Panc1 (cell line): ENCODE data around the gene ZBTB33. TPM values are rescaled to one million over a fixed set of nuclear protein-coding genes. Genes with fewer than 3 reads are reported as not detected.

Experiments used
- ATAC-seq: fragments of 200-7000 bp; cut with Tn5 transposase; 2 replicates; pipeline ENCODE4 v1.9.1; 2020; ENCODE audit warnings: mild to moderate bottlenecking, moderate library complexity
- BruUV-seq: library from RNA; stranded (reverse); fragments of 400-500 nt; replicated peaks from 2 replicates; lab custom pipeline; 2021; lab: Mats Ljungman, UMichigan
- CTCF ChIA-PET: fragments of 300-600 bp; sonication (Branson Sonifier 250); formaldehyde crosslinking; loops from one replicate; lab custom pipeline; 2022; ENCODE audit warnings: antibody characterized with exemption; lab: Charles Lee
- POLR2A ChIA-PET: fragments of 300-600 bp; sonication (Branson Sonifier 250); formaldehyde crosslinking; loops from one replicate; lab custom pipeline; 2022; ENCODE audit warnings: antibody characterized with exemption; lab: Charles Lee
- DNase-seq: peaks from one replicate; pipeline ENCODE4 v3.0.0-alpha.2; 2010; ENCODE audit warnings: low read depth, low spot score
- H3K27ac ChIP-seq: 2 replicates; pipeline ENCODE4 v1.5.1; 2011; ENCODE audit warnings: mild to moderate bottlenecking, low read length, inconsistent platforms
- H3K27me3 ChIP-seq: fragments of 200-500 bp; sonication (Bioruptor generic); 2 replicates; pipeline ENCODE4 v1.6.0; 2014; ENCODE audit warnings: low read length, inconsistent platforms; ENCODE audit not compliant: control insufficient read depth, insufficient read depth
- H3K36me3 ChIP-seq: fragments of 200-500 bp; sonication (Bioruptor generic); 2 replicates; pipeline ENCODE4 v1.5.1; 2014; ENCODE audit warnings: inconsistent platforms, mild to moderate bottlenecking, low read length, moderate library complexity; ENCODE audit not compliant: control insufficient read depth, insufficient read depth
- H3K4me1 ChIP-seq: 2 replicates; pipeline ENCODE4 v1.5.1; 2011; ENCODE audit warnings: inconsistent platforms, mild to moderate bottlenecking, low read length, moderate library complexity; ENCODE audit not compliant: control insufficient read depth, insufficient read depth
- H3K4me3 ChIP-seq, 2 experiments: 2 replicates each; pipeline ENCODE4 v1.5.1; 2011 to 2012; ENCODE audit warnings: low read depth in 2 of 2, low read length in 2 of 2, mild to moderate bottlenecking in 2 of 2, inconsistent platforms in 1 of 2, moderate library complexity in 1 of 2
- H3K9me3 ChIP-seq: fragments of 200-500 bp; sonication (Bioruptor generic); 2 replicates; pipeline ENCODE4 v1.5.1; 2014; ENCODE audit warnings: low read depth, mild to moderate bottlenecking, inconsistent platforms, low read length, moderate library complexity; ENCODE audit not compliant: control insufficient read depth, insufficient read depth
- CTCF ChIP-seq: fragments of 450-650 bp; IDR thresholded peaks from 2 replicates; pipeline ENCODE4 v1.5.1; 2017; ENCODE audit warnings: mild to moderate bottlenecking
- POLR2AphosphoS5 ChIP-seq: IDR thresholded peaks from 2 replicates; pipeline ENCODE4 v1.6.1; 2012; ENCODE audit warnings: mild to moderate bottlenecking, low read depth, low read length, moderate library complexity
- REST ChIP-seq, 2 experiments: IDR thresholded peaks; 2 replicates each; pipeline ENCODE4 v1.6.1; 2011 to 2012; ENCODE audit warnings: low read depth in 2 of 2, control low read depth in 1 of 2, low read length in 1 of 2, mild to moderate bottlenecking in 1 of 2, moderate library complexity in 1 of 2; ENCODE audit not compliant: insufficient read depth in 1 of 2
- SIN3A ChIP-seq: IDR thresholded peaks from 2 replicates; pipeline ENCODE4 v1.6.1; 2012; ENCODE audit warnings: low read depth, mild to moderate bottlenecking, low read length, moderate library complexity, borderline replicate concordance; ENCODE audit not compliant: insufficient read depth
- TCF7L2 ChIP-seq: IDR thresholded peaks from 2 replicates; pipeline ENCODE4 v1.6.1; 2011; ENCODE audit warnings: mild to moderate bottlenecking, low read depth, low read length, inconsistent platforms
- in situ Hi-C: cut with HindIII; loops from 2 replicates; pipeline ENCODE4 v1.10.0; 2016; ENCODE audit warnings: low sequenced_read_pairs, low pct_unique_long_range_greater_than_20kb
- intact Hi-C: fragments of 100-400 bp; cut with micrococcal nuclease; formaldehyde crosslinking; loops from one replicate; pipeline ENCODE4 v1.10.0; 2022; ENCODE audit not compliant: unreplicated experiment
- total RNA-seq: library from RNA; stranded (reverse); gene quantifications from one replicate; pipeline ENCODE4 v1.2.1, GENCODE V29; 2021; ENCODE audit not compliant: unreplicated experiment

The ZBTB33 gene
- total RNA-seq, 1 experiment from 2014 or later: 21.5 TPM

DNA sequence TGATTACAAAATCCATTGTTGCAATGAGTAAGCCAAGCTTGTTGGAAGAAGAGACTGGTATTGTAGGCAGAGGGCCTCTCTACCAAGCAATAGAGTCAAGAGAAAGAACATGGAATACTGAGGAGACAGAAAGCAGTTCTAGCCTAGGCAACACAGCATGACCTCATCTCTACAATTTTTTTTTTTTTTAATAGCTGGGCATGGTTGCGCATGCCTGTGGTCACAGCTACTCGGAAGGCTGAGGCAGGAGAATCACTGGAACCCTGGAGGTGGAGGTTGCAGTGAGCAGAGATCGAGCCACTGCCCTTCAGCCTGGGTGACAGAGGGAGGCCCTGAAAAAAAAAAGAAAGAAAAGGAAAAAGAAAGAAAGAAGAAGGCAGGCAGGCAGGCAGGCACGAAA, 11.7 kb upstream of the ZBTB33 start:
- H3K9me3 ChIP-seq: no peaks in the 10 kb centered on the region
- in situ Hi-C loops: no loop called here
- ChIA-PET POLR2A (no interaction called here), CTCF (interaction anchor here (0.7 kb wide), 1 partner anchor 78 kb away, joined by 5 read pairs; no protein-coding TSS in a partner anchor)
- TF ChIP-seq SIN3A: no peak
- TF ChIP-seq TCF7L2: no peak
- TF ChIP-seq REST (IDR thresholded peaks at IDR 0.05; ENCODE audit: insufficient read depth in 1 of 2, low read depth in 2 of 2, low read length in 1 of 2): no peak
- TF ChIP-seq POLR2AphosphoS5: no peak
- no peak for TF ChIP-seq CTCF
- no peak for DNase-seq
- H3K27ac ChIP-seq: no peak overlapping the region
- intact Hi-C loops: no loop called here
- H3K36me3 ChIP-seq: no peaks in the 10 kb centered on the region
- no peak overlapping the region for H3K4me3 ChIP-seq
- H3K27me3 ChIP-seq: no peaks in the 10 kb centered on the region; the same call in 1 of the 2 replicates
- no peak for ATAC-seq
- peaks cover 6% of the 10 kb centered on the region; the same call in 1 of the 2 replicates for H3K4me1 ChIP-seq
- BruUV-seq: no TSS peak

DNA sequence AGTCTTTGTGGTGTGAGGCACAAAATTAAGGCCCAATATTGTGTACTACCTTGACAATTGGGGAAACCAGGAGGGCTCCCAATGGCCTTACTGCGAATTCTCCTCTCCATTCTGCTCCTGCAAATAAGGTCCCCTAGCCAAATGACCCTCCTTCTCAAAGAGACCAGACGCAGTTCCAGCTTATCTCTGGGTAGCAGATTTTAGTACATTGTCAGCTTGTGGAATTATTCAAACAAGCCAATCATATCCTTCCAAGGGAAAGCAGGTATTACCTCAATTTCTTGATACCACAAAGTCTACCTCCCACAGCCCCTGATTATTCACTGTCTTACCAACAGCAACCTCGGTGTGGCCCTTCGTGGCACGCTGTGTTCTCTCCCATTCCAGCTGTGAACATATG, 7.8 kb upstream of the ZBTB33 start:
- no peaks in the 10 kb centered on the region for H3K36me3 ChIP-seq
- ChIA-PET POLR2A (no interaction called here), CTCF (no interaction called here)
- peaks cover 7% of the 10 kb centered on the region; the same call in 1 of the 2 replicates for H3K4me1 ChIP-seq
- BruUV-seq: no TSS peak
- ATAC-seq: no peak
- H3K4me3 ChIP-seq: no peak overlapping the region
- intact Hi-C loops: no loop called here
- TF ChIP-seq REST (IDR thresholded peaks at IDR 0.05; ENCODE audit: insufficient read depth in 1 of 2, low read depth in 2 of 2, low read length in 1 of 2) (no peak), CTCF (no peak), POLR2AphosphoS5 (no peak), TCF7L2 (no peak), SIN3A (no peak)
- in situ Hi-C loops: no loop called here
- DNase-seq: no peak
- H3K27ac ChIP-seq: no peak overlapping the region
- peaks cover 4% of the 10 kb centered on the region; the same call in 1 of the 2 replicates for H3K27me3 ChIP-seq
- H3K9me3 ChIP-seq: no peaks in the 10 kb centered on the region
